GM12878 (cell line): Measurements from ENCODE around the gene UQCR11. TPM values are rescaled to one million over a fixed set of nuclear protein-coding genes. Genes with fewer than 3 reads are reported as not detected.

Experiments used
- ATAC-seq: fragments of 200-7000 bp; cut with Tn5 transposase; 3 replicates; pipeline ENCODE4 v1.9.1; 2020; ENCODE audit warnings: mild to moderate bottlenecking, moderate library complexity
- BruUV-seq: library from RNA; stranded (reverse); fragments of 400-500 nt; replicated peaks from 2 replicates; lab custom pipeline; 2021; lab: Mats Ljungman, UMichigan
- CTCF ChIA-PET: fragments of 300-600 bp; sonication (Branson Sonifier 250); formaldehyde crosslinking; extraction: SDS; loops from one replicate; lab custom pipeline; 2021; ENCODE audit warnings: inconsistent platforms; lab: Yijun Ruan, JAX
- POLR2A ChIA-PET: fragments of 350-600 bp; formaldehyde crosslinking; extraction: SDS; loops from one replicate; lab custom pipeline; 2021; ENCODE audit warnings: inconsistent platforms; lab: Charles Lee
- RAD21 ChIA-PET: fragments of 300-600 bp; sonication (Branson Sonifier 250); formaldehyde crosslinking; loops from one replicate; lab custom pipeline; 2023; ENCODE audit warnings: antibody characterized with exemption; ENCODE audit not compliant: unreplicated experiment; lab: Charles Lee
- SMC1A ChIA-PET: fragments of 300-600 bp; sonication (Branson Sonifier 250); formaldehyde crosslinking; loops from one replicate; lab custom pipeline; 2023; ENCODE audit not compliant: unreplicated experiment, uncharacterized antibody; lab: Charles Lee
- DNase-seq: peaks from one replicate; pipeline ENCODE4 v3.0.0-alpha.2; 2011; ENCODE audit warnings: low read depth, low spot score
- FAIRE-seq: peaks from 3 replicates; lab custom pipeline; 2011; peaks lifted over from hg19 to GRCh38; lab: Jason Lieb, UNC
- H2AFZ ChIP-seq: 2 replicates; pipeline ENCODE4 v1.6.0; 2011; ENCODE audit warnings: low read depth, low read length, control low read depth; ENCODE audit not compliant: control insufficient read depth
- H3K27ac ChIP-seq: 2 replicates; pipeline ENCODE4 v1.5.1; 2011; ENCODE audit warnings: control low read depth; ENCODE audit not compliant: control insufficient read depth, insufficient read depth
- H3K27me3 ChIP-seq, 2 experiments: replicated peaks in 1 of 2; 2 replicates each; pipeline versions ENCODE4 v1.6.0 to v1.6.1; 2011; ENCODE audit warnings: low read length in 1 of 2; ENCODE audit not compliant: control insufficient read depth in 2 of 2, insufficient read depth in 2 of 2
- H3K36me3 ChIP-seq, 2 experiments: 2 replicates each; pipeline ENCODE4 v1.5.1; 2011; ENCODE audit warnings: low read length in 1 of 2; ENCODE audit not compliant: control insufficient read depth in 2 of 2, insufficient read depth in 2 of 2
- H3K4me1 ChIP-seq: 2 replicates; pipeline ENCODE4 v1.6.1; 2011; ENCODE audit warnings: mild to moderate bottlenecking, low read length, moderate library complexity, mixed read lengths; ENCODE audit not compliant: control insufficient read depth, insufficient read depth
- H3K4me2 ChIP-seq: 2 replicates; pipeline ENCODE4 v1.6.0; 2011; ENCODE audit warnings: control low read depth; ENCODE audit not compliant: control insufficient read depth, insufficient read depth
- H3K4me3 ChIP-seq: fragments of 200-600 bp; sonication (generic); 2 replicates; pipeline ENCODE4 v1.5.1; 2016
- H3K79me2 ChIP-seq: 2 replicates; pipeline ENCODE4 v1.6.0; 2011; ENCODE audit warnings: low read length; ENCODE audit not compliant: control insufficient read depth, insufficient read depth
- H3K9ac ChIP-seq: 2 replicates; pipeline ENCODE4 v1.8.0; 2011; ENCODE audit warnings: low read length, control low read depth, mixed read lengths; ENCODE audit not compliant: control insufficient read depth, insufficient read depth
- H3K9me3 ChIP-seq: replicated peaks from 3 replicates; pipeline ENCODE4 v1.5.1; 2011; ENCODE audit warnings: mild to moderate bottlenecking, low read length; ENCODE audit not compliant: control insufficient read depth, insufficient read depth
- H4K20me1 ChIP-seq: 2 replicates; pipeline ENCODE4 v1.6.0; 2011; ENCODE audit not compliant: control insufficient read depth, insufficient read depth
- BHLHE40 ChIP-seq, 2 experiments: fragments of 450-650 bp in 1 of 2; IDR thresholded peaks; 2 replicates each; pipeline ENCODE4 v1.6.1; 2011 to 2017; ENCODE audit warnings: low read depth in 2 of 2, borderline replicate concordance in 1 of 2, improper control_type of control experiment in 1 of 2, low read length in 1 of 2, mild to moderate bottlenecking in 1 of 2
- BRCA1 ChIP-seq: IDR thresholded peaks from 2 replicates; pipeline ENCODE4 v1.6.1; 2011; ENCODE audit warnings: low read depth, low read length, improper control_type of control experiment
- EZH2 ChIP-seq: IDR thresholded peaks from 2 replicates; pipeline ENCODE4 v1.6.1; 2012; ENCODE audit warnings: low read depth, mild to moderate bottlenecking, control low read depth, inconsistent platforms, low read length, borderline replicate concordance; ENCODE audit not compliant: control insufficient read depth
- HDAC6 ChIP-seq: fragments of 200-600 bp; sonication (generic); IDR thresholded peaks from one replicate; pipeline ENCODE4 v1.8.0; 2017; ENCODE audit warnings: antibody characterized with exemption; ENCODE audit not compliant: unreplicated experiment
- NFIC ChIP-seq: IDR thresholded peaks from 2 replicates; pipeline ENCODE4 v1.6.1; 2012; ENCODE audit warnings: low read depth, mild to moderate bottlenecking, inconsistent platforms, low read length, moderate library complexity
- POLR2A ChIP-seq: IDR thresholded peaks from 2 replicates; pipeline ENCODE4 v1.6.1; 2011; ENCODE audit warnings: low read depth, mild to moderate bottlenecking, low read length
- SIN3A ChIP-seq: IDR thresholded peaks from 2 replicates; pipeline ENCODE4 v1.6.1; 2012; ENCODE audit warnings: low read depth, low read length, improper control_type of control experiment
- SMAD5 ChIP-seq: IDR thresholded peaks from 2 replicates; pipeline ENCODE4 v1.6.1; 2016; ENCODE audit warnings: antibody characterized with exemption, low read depth
- SMC3 ChIP-seq: IDR thresholded peaks from 2 replicates; pipeline ENCODE4 v1.6.1; 2011; ENCODE audit warnings: low read length, improper control_type of control experiment, borderline replicate concordance
- SRF ChIP-seq, 2 experiments: IDR thresholded peaks; 2 replicates each; pipeline ENCODE4 v1.6.1; 2011; ENCODE audit warnings: low read depth in 2 of 2, low read length in 2 of 2, mild to moderate bottlenecking in 1 of 2, moderate library complexity in 1 of 2
- TAF1 ChIP-seq: IDR thresholded peaks from 2 replicates; pipeline ENCODE4 v1.6.1; 2011; ENCODE audit warnings: mild to moderate bottlenecking, low read depth, low read length, borderline replicate concordance
- TARDBP ChIP-seq: IDR thresholded peaks from 2 replicates; pipeline ENCODE4 v1.6.1; 2016; ENCODE audit warnings: borderline replicate concordance
- WGBS: methylation state at CpG from one replicate; pipeline ENCODE4 v1.1.6; 2016; ENCODE audit warnings: low lambda C conversion rate; ENCODE audit not compliant: insufficient replicate concordance, insufficient coverage; ENCODE audit errors: missing lambda C conversion rate; 5-methylcytosine and 5-hydroxymethylcytosine counted together
- in situ Hi-C: fragments of 300-500 bp; cut with MboI; formaldehyde crosslinking; loops from 9 replicates; pipeline ENCODE4 v1.14.3; 2018; ENCODE audit warnings: mixed read lengths
- intact Hi-C: fragments of 100-400 bp; cut with micrococcal nuclease; formaldehyde crosslinking; loops from one replicate; pipeline ENCODE4 v1.14.2; 2022; ENCODE audit not compliant: unreplicated experiment
- polyA plus RNA-seq, 11 experiments: library from polyadenylated mRNA; depleted of rRNA in 4 of 11; unstranded in 6 of 11; stranded (reverse) in 5 of 11; fragments of >200 nt; fragmentation: Nextera tagmentation in 4 of 11; fragmentation: Illumina TruSeq in 1 of 11; extraction: Ambion mirVana in 4 of 11; extraction: Trizol in 1 of 11; gene quantifications; 1 replicate in 1 of 11; 2 replicates in 10 of 11; pipeline versions ENCODE4 v1.2.1 to v1.2.3, GENCODE V29; 2011 to 2016; ENCODE audit warnings: inconsistent platforms in 2 of 11, missing spikeins in 2 of 11, low read depth in 1 of 11
- total RNA-seq, 4 experiments: library from RNA; depleted of rRNA in 3 of 4; stranded (reverse); fragments of >200 nt in 3 of 4; fragmentation: Illumina TruSeq in 1 of 4; extraction: Trizol in 1 of 4; gene quantifications; 2 replicates each; pipeline versions ENCODE4 v1.2.1 to v1.2.3, GENCODE V29; 2013 to 2021
- TF ChIP-seq, protein P1 (sequence below): IDR thresholded peaks from 2 replicates; pipeline ENCODE4 v1.6.1; 2012; ENCODE audit warnings: low read depth, low read length, improper control_type of control experiment
- TF ChIP-seq, protein P2 (sequence below): fragments of 450-650 bp; IDR thresholded peaks from 2 replicates; pipeline ENCODE4 v1.6.1; 2016; ENCODE audit warnings: mild to moderate bottlenecking, moderate library complexity, borderline replicate concordance

UQCR11 gene
- total and polyA plus RNA-seq, 10 of the 15 experiments (the other 5 are each of a cell fraction or from before 2014, with no cell fraction given): 28.6 to 586 (median 193) TPM

DNA sequence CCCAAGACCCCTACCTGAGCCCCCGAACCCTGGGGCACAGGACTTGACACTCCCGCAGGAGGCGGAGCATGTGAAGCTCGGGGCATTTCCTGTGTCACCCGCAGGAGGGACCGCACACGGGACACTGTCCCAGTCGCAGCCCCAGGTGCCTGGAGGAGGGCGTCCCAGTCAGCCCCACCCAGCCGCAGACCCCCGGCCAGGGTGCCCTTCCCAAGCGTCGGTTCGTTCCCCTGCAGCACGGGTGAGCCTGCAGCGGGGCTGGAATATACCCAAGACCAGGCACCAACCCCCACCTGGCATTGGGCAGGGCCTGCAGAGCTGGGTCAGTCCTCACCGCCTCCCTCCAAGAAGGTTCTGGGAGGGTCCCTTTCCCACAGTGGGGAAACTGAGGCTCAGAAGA lies 25.5 kb upstream of the UQCR11 start:
- RAD21 ChIA-PET: no interaction called here
- 85% methylated on average over 9 of the region's 17 CpGs for WGBS
- CTCF ChIA-PET: no interaction called here
- no peaks in the 10 kb centered on the region for H3K27me3 ChIP-seq
- H3K4me1 ChIP-seq: no peaks in the 10 kb centered on the region
- no peak overlapping the region for H3K9ac ChIP-seq
- DNase-seq (no peak), ATAC-seq (no peak), FAIRE-seq (no peak)
- intact Hi-C loops (no loop called here), in situ Hi-C loops (no loop called here)
- peaks cover 7% of the 10 kb centered on the region for H4K20me1 ChIP-seq
- H3K36me3 ChIP-seq: peaks cover 11 to 45% of the 10 kb centered on the region in 2 experiments
- H2AFZ ChIP-seq: no peak overlapping the region
- POLR2A ChIA-PET: no interaction called here
- H3K4me2 ChIP-seq: no peak overlapping the region
- no peak overlapping the region for H3K4me3 ChIP-seq
- H3K9me3 ChIP-seq: no peaks in the 10 kb centered on the region; the same call in 2 of the 3 replicates
- TF ChIP-seq POLR2A (peak; percentile 48; the same call in 1 of the 2 replicates), EZH2 (no peak)
- SMC1A ChIA-PET: no interaction called here
- peaks cover 2% of the 10 kb centered on the region; the same call in 1 of the 2 replicates for H3K79me2 ChIP-seq
- H3K27ac ChIP-seq: no peak overlapping the region
- BruUV-seq: no TSS peak

DNA sequence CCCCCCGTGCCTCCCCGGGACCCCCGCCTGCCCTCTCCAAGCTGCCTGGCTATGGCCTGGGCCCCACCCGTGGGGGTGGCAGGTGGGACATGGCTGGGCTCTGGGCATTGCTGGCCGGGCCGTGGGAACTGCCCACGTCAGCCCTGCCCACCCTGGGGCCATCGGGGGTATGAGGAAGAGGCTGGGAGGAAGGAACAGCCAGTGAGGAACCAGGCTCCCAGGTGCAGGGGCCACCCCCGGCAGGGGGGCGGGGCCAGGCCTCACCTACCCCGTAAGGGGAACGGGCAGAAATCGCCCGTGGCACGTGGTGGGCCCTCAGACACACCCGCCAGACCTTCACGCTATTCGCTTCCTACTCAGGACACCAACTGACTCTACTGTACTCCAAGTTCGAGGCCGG lies 24.8 kb upstream of the UQCR11 start:
- Histone ChIP-seq H3K27ac (no peak overlapping the region), H3K4me3 (no peak overlapping the region), H2AFZ (no peak overlapping the region), H3K9me3 (no peaks in the 10 kb centered on the region; the same call in 2 of the 3 replicates), H3K36me3 (peaks cover 12 to 48% of the 10 kb centered on the region in 2 experiments), H4K20me1 (peaks cover 7% of the 10 kb centered on the region), H3K79me2 (no peaks in the 10 kb centered on the region), H3K9ac (no peak overlapping the region), H3K4me2 (no peak overlapping the region), H3K4me1 (no peaks in the 10 kb centered on the region), H3K27me3 (no peaks in the 10 kb centered on the region)
- DNase-seq (no peak), ATAC-seq (no peak), FAIRE-seq (no peak)
- CTCF ChIA-PET: no interaction called here
- in situ Hi-C loops: no loop called here
- BruUV-seq: no TSS peak
- 57% methylated on average over 20 of the region's 20 CpGs for WGBS
- RAD21 ChIA-PET: no interaction called here
- SMC1A ChIA-PET: no interaction called here
- POLR2A ChIA-PET: no interaction called here
- intact Hi-C loops: no loop called here
- TF ChIP-seq BHLHE40 (IDR thresholded peaks at IDR 0.05; ENCODE audit: borderline replicate concordance in 1 of 2, low read depth in 2 of 2, low read length in 1 of 2) (no peak), NFIC (no peak), TAF1 (no peak), SIN3A (no peak), SMC3 (no peak), SRF (IDR thresholded peaks at IDR 0.05; ENCODE audit: low read depth in 2 of 2, low read length in 2 of 2) (no peak), HDAC6 (no peak), SMAD5 (no peak), BRCA1 (no peak), TARDBP (no peak)
- TF ChIP-seq, protein P1, sequence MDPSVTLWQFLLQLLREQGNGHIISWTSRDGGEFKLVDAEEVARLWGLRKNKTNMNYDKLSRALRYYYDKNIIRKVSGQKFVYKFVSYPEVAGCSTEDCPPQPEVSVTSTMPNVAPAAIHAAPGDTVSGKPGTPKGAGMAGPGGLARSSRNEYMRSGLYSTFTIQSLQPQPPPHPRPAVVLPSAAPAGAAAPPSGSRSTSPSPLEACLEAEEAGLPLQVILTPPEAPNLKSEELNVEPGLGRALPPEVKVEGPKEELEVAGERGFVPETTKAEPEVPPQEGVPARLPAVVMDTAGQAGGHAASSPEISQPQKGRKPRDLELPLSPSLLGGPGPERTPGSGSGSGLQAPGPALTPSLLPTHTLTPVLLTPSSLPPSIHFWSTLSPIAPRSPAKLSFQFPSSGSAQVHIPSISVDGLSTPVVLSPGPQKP: no peak
- TF ChIP-seq, protein P2, sequence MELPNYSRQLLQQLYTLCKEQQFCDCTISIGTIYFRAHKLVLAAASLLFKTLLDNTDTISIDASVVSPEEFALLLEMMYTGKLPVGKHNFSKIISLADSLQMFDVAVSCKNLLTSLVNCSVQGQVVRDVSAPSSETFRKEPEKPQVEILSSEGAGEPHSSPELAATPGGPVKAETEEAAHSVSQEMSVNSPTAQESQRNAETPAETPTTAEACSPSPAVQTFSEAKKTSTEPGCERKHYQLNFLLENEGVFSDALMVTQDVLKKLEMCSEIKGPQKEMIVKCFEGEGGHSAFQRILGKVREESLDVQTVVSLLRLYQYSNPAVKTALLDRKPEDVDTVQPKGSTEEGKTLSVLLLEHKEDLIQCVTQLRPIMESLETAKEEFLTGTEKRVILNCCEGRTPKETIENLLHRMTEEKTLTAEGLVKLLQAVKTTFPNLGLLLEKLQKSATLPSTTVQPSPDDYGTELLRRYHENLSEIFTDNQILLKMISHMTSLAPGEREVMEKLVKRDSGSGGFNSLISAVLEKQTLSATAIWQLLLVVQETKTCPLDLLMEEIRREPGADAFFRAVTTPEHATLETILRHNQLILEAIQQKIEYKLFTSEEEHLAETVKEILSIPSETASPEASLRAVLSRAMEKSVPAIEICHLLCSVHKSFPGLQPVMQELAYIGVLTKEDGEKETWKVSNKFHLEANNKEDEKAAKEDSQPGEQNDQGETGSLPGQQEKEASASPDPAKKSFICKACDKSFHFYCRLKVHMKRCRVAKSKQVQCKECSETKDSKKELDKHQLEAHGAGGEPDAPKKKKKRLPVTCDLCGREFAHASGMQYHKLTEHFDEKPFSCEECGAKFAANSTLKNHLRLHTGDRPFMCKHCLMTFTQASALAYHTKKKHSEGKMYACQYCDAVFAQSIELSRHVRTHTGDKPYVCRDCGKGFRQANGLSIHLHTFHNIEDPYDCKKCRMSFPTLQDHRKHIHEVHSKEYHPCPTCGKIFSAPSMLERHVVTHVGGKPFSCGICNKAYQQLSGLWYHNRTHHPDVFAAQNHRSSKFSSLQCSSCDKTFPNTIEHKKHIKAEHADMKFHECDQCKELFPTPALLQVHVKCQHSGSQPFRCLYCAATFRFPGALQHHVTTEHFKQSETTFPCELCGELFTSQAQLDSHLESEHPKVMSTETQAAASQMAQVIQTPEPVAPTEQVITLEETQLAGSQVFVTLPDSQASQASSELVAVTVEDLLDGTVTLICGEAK: no peak
